Activated CD4-positive, alpha-beta T cell treated with anti-CD3 and anti-CD28 coated beads, Interleukin-2, amount 10 ng/mL, durations not matched to agents 7 days and 5 days (primary cell): ENCODE data around the gene DHX30. TPM values are rescaled to one million over a fixed set of nuclear protein-coding genes. Genes with fewer than 3 reads are reported as not detected.

Experiments used
- CTCF ChIA-PET: fragments of 350-600 bp; sonication (Branson Sonifier 250); formaldehyde crosslinking; loops from one replicate; lab custom pipeline; 2021; ENCODE audit warnings: antibody characterized with exemption; lab: Charles Lee
- POLR2A ChIA-PET: fragments of 350-600 bp; sonication (Branson Sonifier 250); formaldehyde crosslinking; loops from one replicate; lab custom pipeline; 2021; ENCODE audit warnings: antibody characterized with exemption; lab: Charles Lee
- DNase-seq: peaks from one replicate; pipeline ENCODE4 v3.0.0-alpha.2; 2020
- H3K27ac Mint-ChIP-seq: one replicate; pipeline ENCODE4 v1.8.0; 2021; ENCODE audit warnings: mild to moderate bottlenecking, moderate library complexity, mixed read lengths
- H3K27me3 Mint-ChIP-seq: one replicate; pipeline ENCODE4 v1.8.0; 2021; ENCODE audit warnings: mixed read lengths
- H3K36me3 Mint-ChIP-seq: one replicate; pipeline ENCODE4 v1.8.0; 2021; ENCODE audit warnings: low read depth, mixed read lengths
- H3K4me1 Mint-ChIP-seq: one replicate; pipeline ENCODE4 v1.8.0; 2021; ENCODE audit warnings: mixed read lengths
- H3K4me3 Mint-ChIP-seq: one replicate; pipeline ENCODE4 v1.8.0; 2021; ENCODE audit warnings: mild to moderate bottlenecking, moderate library complexity, mixed read lengths
- H3K9me3 Mint-ChIP-seq: one replicate; pipeline ENCODE4 v1.8.0; 2021; ENCODE audit warnings: mixed read lengths
- total RNA-seq, 2 experiments: library from RNA; stranded (reverse); gene quantifications; one replicate each; pipeline ENCODE4 v1.2.3, GENCODE V29; 2021

Gene DHX30
- total RNA-seq, 2 experiments from 2014 or later: 73.2 to 77.8 TPM

DNA sequence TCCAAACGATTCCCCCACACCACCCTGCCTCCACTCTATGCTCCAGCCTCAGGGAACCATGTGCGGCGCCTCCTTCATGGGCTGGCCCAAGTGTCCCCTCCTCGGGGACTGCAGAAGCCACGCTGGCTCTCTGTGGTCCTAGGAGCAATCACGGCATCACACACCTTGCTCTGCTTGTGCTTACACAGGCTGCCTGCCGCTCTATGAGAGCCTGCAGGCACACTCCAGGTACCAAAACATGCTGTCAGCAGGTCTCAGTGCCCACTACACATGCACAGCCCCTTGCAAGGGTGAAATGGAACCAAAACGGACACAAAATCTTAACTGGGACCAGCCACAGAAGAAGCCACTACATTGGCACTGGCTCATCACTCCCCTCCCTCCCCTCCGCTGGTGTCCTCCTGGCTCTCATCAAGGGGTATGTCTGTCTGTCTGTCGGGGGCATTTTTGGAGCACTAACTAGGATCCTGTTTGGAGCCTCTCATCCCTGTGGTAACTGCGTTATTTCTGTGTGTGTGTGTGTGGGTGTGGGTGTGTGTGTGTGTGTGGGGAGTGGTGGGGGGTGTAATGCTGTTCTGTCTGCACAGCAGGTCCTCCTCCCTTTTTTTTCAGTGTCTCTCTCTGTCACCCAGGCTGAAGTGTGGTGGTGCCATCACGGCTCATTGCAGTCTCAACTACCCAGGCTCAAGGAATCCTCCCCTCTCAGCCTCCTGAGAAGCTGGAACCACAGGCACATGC, 60.6 kb downstream of the DHX30 start:
- POLR2A ChIA-PET: no interaction called here
- CTCF ChIA-PET: interaction anchor here (1.7 kb wide), 1 partner anchor 19 kb away, joined by 4 read pairs; no protein-coding TSS in a partner anchor
- no peak for DNase-seq
- Mint-ChIP-seq H3K36me3 (peaks cover 4% of the 10 kb centered on the region), H3K4me1 (no peaks in the 10 kb centered on the region), H3K27me3 (no peaks in the 10 kb centered on the region), H3K9me3 (no peaks in the 10 kb centered on the region), H3K27ac (no peak overlapping the region), H3K4me3 (no peak overlapping the region)

DNA sequence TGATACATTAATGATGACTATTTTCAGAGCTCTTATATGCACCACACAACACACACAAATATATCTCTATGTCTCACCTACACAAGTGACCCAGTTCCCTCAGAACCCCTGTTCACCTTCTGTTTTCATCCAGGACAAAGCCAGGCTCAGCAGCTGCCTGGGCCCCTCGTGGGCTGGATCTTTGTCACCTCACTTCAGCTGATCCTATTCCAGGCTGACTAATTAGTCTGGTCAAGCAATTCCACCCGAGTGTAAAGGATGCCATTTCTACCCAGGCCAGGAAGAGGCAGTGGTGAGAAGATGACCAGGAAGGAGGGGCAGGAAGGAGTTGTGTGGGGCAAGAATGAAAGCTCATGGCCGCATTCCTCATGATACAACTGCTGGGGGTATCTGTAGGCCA, 62.3 kb downstream of the DHX30 start:
- Mint-ChIP-seq H3K27ac (no peak overlapping the region), H3K4me1 (no peaks in the 10 kb centered on the region), H3K9me3 (no peaks in the 10 kb centered on the region), H3K36me3 (peaks cover 16% of the 10 kb centered on the region), H3K27me3 (no peaks in the 10 kb centered on the region), H3K4me3 (no peak overlapping the region)
- POLR2A ChIA-PET: no interaction called here
- no peak for DNase-seq
- CTCF ChIA-PET: interaction anchor here (0.6 to 1.4 kb wide), 5 partner anchors 8 to 46 kb away, joined by 3 to 5 read pairs (median 3); no protein-coding TSS in a partner anchor

DNA sequence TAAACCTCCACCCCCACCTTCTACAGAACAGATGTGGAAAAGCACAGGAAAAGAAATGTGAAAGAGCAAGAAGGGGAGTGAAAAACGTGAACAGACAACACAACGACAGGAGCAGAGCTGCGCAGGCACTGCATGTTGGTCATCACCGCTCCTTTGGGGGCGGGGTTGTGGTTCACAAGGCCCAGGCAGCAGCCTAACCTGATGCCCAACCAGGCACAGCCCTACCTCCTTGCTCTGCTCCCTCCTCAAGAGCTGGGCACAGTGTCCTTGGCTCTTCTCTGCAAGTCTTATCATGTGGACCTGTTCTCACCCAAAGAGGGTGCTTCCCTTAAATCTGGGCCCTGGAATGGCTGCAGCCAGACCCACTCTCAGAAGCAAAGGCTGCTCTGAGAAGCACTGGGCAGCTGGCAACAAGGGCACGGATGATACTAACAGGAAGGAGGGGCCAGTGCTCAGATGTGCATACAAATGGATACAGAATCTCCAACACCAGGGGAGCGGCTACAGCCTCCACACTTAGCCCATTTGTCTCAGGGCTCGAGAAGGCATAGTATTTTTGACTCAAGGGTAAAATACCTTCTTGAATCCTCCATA, 64.6 kb downstream of the DHX30 start:
- H3K36me3 Mint-ChIP-seq: peaks cover 31% of the 10 kb centered on the region
- no peaks in the 10 kb centered on the region for H3K27me3 Mint-ChIP-seq
- ChIA-PET CTCF (no interaction called here), POLR2A (no interaction called here)
- DNase-seq: no peak
- H3K4me1 Mint-ChIP-seq: no peaks in the 10 kb centered on the region
- no peaks in the 10 kb centered on the region for H3K9me3 Mint-ChIP-seq
- H3K4me3 Mint-ChIP-seq: no peak overlapping the region
- H3K27ac Mint-ChIP-seq: no peak overlapping the region

DNA sequence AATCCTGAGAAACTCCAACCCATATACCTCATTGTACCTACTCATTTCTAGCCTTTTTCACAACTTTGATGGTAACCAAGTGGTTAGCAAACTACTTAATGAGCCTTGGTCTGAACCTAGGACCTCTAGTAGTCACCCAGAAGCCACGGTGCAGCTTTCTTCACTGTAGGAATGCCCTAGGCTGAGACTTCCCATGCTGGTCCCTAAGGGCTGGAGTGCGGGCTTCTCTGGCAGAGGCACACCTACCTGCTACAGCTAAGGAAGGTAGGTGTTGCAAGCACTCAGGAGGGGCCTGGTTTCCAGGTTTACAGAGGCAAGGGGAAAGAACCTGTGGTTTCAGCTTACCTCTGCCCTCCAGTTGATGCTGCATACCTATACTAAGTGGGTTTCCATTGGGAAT, 65.4 kb downstream of the DHX30 start:
- Mint-ChIP-seq H3K36me3 (peaks cover 32% of the 10 kb centered on the region), H3K27ac (no peak overlapping the region), H3K4me3 (no peak overlapping the region), H3K27me3 (no peaks in the 10 kb centered on the region), H3K4me1 (no peaks in the 10 kb centered on the region), H3K9me3 (no peaks in the 10 kb centered on the region)
- ChIA-PET POLR2A (no interaction called here), CTCF (interaction anchor here (1.5 kb wide), 1 partner anchor 447 kb away, joined by 3 read pairs; no protein-coding TSS in a partner anchor)
- no peak for DNase-seq

DNA sequence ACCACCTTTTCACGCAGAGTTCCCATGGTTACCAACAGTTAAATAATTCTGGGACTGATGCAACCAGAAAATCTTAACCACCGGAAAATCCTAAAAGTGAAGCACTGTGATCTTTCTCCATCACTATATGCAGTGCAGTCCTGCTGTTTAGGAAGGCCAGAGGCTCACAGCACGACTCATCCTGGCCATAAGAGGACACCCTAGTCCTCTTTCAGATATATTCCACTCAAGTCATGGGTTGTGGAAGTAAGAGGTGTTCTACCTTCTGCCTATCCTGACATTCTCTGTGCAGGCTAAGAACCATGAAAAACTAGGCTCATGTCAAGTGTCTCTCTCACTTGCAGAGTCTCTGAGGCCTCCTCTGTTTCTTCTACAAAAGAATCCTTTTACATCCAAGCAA, 67.2 kb downstream of the DHX30 start:
- Mint-ChIP-seq H3K9me3 (no peaks in the 10 kb centered on the region), H3K27ac (no peak overlapping the region), H3K4me1 (no peaks in the 10 kb centered on the region), H3K4me3 (no peak overlapping the region), H3K36me3 (peaks cover 33% of the 10 kb centered on the region), H3K27me3 (no peaks in the 10 kb centered on the region)
- no peak for DNase-seq
- CTCF ChIA-PET: no interaction called here
- POLR2A ChIA-PET: no interaction called here

DNA sequence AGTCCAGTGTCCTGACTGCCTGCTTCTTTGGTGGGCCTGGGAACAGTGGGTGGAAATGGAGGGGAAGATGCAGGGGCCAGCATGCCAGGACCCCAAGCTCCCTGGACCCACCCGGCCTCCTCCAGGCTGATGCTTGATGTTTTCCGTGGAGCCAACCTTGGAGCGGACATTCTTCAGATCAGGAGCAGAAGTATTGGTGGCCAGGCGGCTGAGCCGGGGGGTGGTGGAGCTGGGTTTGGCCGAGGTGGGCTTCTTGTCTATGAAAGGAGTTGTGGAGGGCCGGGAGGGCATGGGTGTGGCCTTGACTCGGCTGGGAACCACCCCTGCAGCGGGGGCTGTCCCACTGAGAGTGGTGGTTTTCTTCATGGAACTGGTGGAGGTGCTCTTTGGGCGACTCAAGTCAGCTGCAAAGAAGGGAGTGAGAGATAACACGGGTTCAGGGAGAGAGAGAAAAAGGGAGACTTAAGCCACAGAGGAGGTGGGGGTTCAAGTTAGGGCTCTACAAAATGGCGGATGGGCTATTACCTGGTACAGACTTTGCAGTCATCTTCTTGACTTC, 67.8 kb downstream of the DHX30 start:
- ChIA-PET CTCF (interaction anchor here (1.4 kb wide), 1 partner anchor 11 kb away, joined by 3 read pairs; no protein-coding TSS in a partner anchor), POLR2A (no interaction called here)
- Mint-ChIP-seq H3K4me1 (no peaks in the 10 kb centered on the region), H3K4me3 (no peak overlapping the region), H3K27me3 (no peaks in the 10 kb centered on the region), H3K36me3 (peaks cover 33% of the 10 kb centered on the region), H3K9me3 (no peaks in the 10 kb centered on the region), H3K27ac (no peak overlapping the region)
- DNase-seq: no peak

DNA sequence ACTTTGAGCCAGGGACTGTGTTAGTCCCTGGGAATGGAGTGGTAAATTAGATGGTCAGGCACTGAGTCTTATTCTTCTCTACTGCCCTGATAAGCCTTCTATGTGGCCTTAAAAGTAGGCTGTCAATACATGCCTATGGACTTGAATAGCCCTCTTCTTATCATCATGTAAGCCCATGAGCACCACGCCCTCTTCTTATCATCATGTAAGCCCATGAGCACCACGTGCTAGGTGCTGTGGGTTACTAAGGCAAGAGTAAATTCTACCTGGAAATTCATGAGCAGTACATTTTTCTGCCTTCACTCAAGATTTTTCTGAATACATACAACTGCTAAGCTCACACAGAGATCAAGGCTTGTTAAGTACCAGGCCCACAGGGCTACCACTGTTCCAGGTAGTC, 68.5 kb downstream of the DHX30 start:
- Mint-ChIP-seq H3K27ac (no peak overlapping the region), H3K4me1 (no peaks in the 10 kb centered on the region), H3K27me3 (no peaks in the 10 kb centered on the region), H3K9me3 (no peaks in the 10 kb centered on the region), H3K4me3 (no peak overlapping the region), H3K36me3 (peaks cover 32% of the 10 kb centered on the region)
- ChIA-PET CTCF (interaction anchor here (1.4 kb wide), 1 partner anchor 12 kb away, joined by 3 read pairs; no protein-coding TSS in a partner anchor), POLR2A (no interaction called here)
- no peak for DNase-seq

DNA sequence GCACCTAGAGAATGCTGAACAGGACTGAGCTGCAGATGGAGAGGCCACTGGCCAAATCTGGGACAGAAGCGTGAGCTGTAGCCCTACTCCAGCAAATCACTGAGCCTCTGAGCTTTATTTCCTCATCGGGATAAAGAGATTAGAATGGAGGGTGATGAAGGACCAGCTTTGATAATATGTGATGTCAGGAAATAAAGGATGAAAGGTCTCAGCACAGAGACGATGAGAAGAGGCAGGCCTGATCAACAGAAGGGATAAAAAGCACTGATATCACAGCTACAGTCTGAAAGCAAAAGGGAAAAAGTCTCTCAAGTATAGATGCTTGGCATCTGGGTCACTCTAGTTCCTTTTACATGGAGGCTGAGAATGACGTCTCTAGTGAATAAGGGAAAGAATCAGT, 70.0 kb downstream of the DHX30 start:
- Mint-ChIP-seq H3K27ac (no peak overlapping the region), H3K4me3 (no peak overlapping the region), H3K9me3 (no peaks in the 10 kb centered on the region), H3K27me3 (no peaks in the 10 kb centered on the region), H3K36me3 (peaks cover 32% of the 10 kb centered on the region), H3K4me1 (peaks cover 10% of the 10 kb centered on the region)
- ChIA-PET POLR2A (no interaction called here), CTCF (interaction anchor here (0.6 kb wide), 2 partner anchors 51 to 57 kb away, joined by 4 to 6 read pairs; no protein-coding TSS in a partner anchor)
- DNase-seq: no peak

DNA sequence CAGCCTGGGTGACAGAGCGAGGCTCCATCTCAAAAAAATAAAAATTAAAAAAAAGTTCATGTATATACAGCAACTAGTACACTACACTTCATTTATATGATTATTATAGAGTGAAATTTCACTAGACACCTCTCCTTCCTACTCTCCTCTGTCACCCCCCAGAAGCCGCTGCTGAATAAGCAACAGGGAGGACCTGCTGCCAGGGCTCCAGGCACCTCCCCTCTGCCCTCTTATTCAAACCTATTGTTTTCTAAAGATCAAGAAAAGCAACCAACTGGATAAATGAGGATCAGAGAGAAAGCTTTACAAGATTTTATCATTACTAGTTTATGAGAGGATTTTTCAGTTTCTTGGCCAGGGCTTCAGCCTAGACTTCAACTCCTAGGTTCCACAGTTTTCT, 71.5 kb downstream of the DHX30 start:
- CTCF ChIA-PET: interaction anchor here (0.6 kb wide), 1 partner anchor 57 kb away, joined by 3 read pairs; no protein-coding TSS in a partner anchor
- H3K4me1 Mint-ChIP-seq: peaks cover 10% of the 10 kb centered on the region

DNA sequence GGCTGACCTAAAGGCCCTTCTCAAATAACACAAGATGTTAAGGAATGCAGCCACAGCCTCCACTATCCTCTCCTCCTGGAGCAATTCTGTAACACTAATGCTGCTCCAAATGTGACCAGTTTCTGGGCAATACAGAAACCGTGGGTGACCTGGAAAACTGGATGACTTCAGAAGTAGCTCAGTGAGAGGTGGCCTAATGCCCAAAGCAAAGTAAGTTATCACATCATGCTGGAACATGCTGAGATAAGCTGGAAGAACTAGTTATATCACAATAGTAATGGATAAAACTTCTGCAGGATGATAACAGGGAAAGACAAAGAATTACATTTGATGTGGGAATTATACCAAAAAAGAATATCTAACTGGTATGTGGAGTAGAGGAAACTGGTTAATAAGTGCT, 72.0 kb downstream of the DHX30 start:
- H3K27me3 Mint-ChIP-seq: no peaks in the 10 kb centered on the region
- H3K27ac Mint-ChIP-seq: no peak overlapping the region
- DNase-seq: no peak
- ChIA-PET POLR2A (no interaction called here), CTCF (no interaction called here)
- H3K4me3 Mint-ChIP-seq: no peak overlapping the region
- H3K36me3 Mint-ChIP-seq: peaks cover 22% of the 10 kb centered on the region
- peaks cover 10% of the 10 kb centered on the region for H3K4me1 Mint-ChIP-seq
- H3K9me3 Mint-ChIP-seq: no peaks in the 10 kb centered on the region

More for the DNA sequence above, 71.5 kb downstream of the DHX30 start:
- no peaks in the 10 kb centered on the region for H3K9me3 Mint-ChIP-seq
- peaks cover 26% of the 10 kb centered on the region for H3K36me3 Mint-ChIP-seq
- POLR2A ChIA-PET: no interaction called here
- no peak overlapping the region for H3K27ac Mint-ChIP-seq
- no peak overlapping the region for H3K4me3 Mint-ChIP-seq
- no peak for DNase-seq
- no peaks in the 10 kb centered on the region for H3K27me3 Mint-ChIP-seq

DNA sequence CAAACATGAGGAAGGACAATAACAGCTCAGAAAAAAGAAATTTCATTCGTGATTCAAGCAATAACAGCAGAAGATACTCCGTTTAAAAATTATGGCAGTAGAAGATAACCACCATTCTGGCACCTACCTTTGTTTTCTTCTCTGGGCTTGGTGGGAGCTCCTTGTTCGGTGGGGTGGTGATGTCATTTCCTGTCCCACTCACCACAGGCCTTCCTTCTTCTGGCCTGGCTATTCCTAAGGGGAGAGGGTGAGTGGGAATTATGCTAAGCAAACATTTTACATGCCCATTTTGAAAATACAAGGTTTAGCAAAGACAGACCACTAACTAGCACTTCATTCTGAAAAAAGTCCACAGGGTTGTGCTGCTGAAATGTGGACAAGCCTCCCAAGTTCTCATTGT, 74.4 kb downstream of the DHX30 start:
- DNase-seq: no peak
- H3K27ac Mint-ChIP-seq: no peak overlapping the region
- CTCF ChIA-PET: interaction anchor here (0.6 kb wide), 1 partner anchor 1938 kb away, joined by 4 read pairs; no protein-coding TSS in a partner anchor
- no peak overlapping the region for H3K4me3 Mint-ChIP-seq
- no peaks in the 10 kb centered on the region for H3K9me3 Mint-ChIP-seq
- POLR2A ChIA-PET: no interaction called here
- H3K36me3 Mint-ChIP-seq: peaks cover 7% of the 10 kb centered on the region
- peaks cover 10% of the 10 kb centered on the region for H3K4me1 Mint-ChIP-seq
- H3K27me3 Mint-ChIP-seq: no peaks in the 10 kb centered on the region

DNA sequence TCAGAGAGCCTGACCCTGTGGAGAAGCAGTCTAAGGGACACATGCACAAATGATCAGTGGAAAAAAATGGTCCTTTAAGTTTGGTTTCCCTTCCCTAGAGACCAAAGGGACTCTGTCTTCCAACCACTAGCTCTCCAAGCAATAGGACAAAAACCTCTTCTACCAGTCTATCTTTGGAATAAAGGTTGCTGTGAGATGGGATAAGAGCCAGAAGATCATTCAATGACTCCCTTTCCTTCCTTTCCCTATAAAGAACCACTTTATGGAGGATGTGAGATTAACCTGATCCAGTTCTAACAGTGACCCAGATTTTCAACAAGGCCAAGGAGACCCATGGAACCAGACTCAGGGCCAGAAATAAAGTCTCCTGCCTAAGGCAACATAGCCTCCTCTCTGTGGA, 74.8 kb downstream of the DHX30 start:
- H3K27me3 Mint-ChIP-seq: no peaks in the 10 kb centered on the region

DNA sequence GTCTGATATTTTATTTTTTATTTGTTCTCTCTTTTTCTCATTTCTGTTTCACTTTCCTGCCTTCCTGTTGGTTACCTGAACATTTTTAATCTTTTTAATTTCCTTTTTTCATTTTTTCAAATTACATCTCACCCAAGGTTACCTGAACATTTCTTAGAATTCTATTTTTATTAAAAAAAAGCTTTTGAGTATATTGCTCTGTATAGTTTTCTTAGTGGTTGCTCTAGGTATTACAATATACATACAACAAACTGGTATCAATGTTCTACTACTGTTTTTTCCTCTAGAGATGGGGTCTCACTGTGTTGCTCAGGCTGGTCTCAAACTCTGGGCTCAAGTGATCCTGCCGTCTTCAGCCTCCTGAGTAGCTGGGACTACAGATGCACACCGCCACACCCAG, 79.4 kb downstream of the DHX30 start:
- no peak for DNase-seq
- Mint-ChIP-seq H3K36me3 (peaks cover 10% of the 10 kb centered on the region), H3K9me3 (no peaks in the 10 kb centered on the region), H3K27ac (no peak overlapping the region), H3K4me1 (peaks cover 17% of the 10 kb centered on the region), H3K27me3 (no peaks in the 10 kb centered on the region), H3K4me3 (no peak overlapping the region)
- CTCF ChIA-PET: interaction anchor here (0.5 kb wide), 1 partner anchor 714 kb away, joined by 3 read pairs; no protein-coding TSS in a partner anchor
- POLR2A ChIA-PET: no interaction called here

More for the DNA sequence above, 74.8 kb downstream of the DHX30 start:
- Mint-ChIP-seq H3K9me3 (no peaks in the 10 kb centered on the region), H3K4me1 (peaks cover 10% of the 10 kb centered on the region), H3K27ac (no peak overlapping the region), H3K4me3 (no peak overlapping the region), H3K36me3 (peaks cover 4% of the 10 kb centered on the region)
- DNase-seq: no peak
- ChIA-PET CTCF (no interaction called here), POLR2A (no interaction called here)
